BLaER1 (cell line): ENCODE results near the gene AHCYL1.

Experiments used
- H3K27ac ChIP-seq: shearing (Covaris generic); formaldehyde crosslinking; 2 replicates; pipeline ENCODE4 v1.8.1; 2022
- H3K27me3 ChIP-seq: shearing (Covaris generic); formaldehyde crosslinking; 2 replicates; pipeline ENCODE4 v1.8.1; 2022
- H3K36me3 ChIP-seq: shearing (Covaris generic); formaldehyde crosslinking; 2 replicates; pipeline ENCODE4 v1.8.1; 2022
- H3K4me1 ChIP-seq: shearing (Covaris generic); formaldehyde crosslinking; 2 replicates; pipeline ENCODE4 v1.8.1; 2022
- H3K4me2 ChIP-seq: shearing (Covaris generic); formaldehyde crosslinking; 2 replicates; pipeline ENCODE4 v1.8.1; 2022
- H3K4me3 ChIP-seq: shearing (Covaris generic); formaldehyde crosslinking; 2 replicates; pipeline ENCODE4 v1.8.1; 2022
- H3K9ac ChIP-seq: shearing (Covaris generic); formaldehyde crosslinking; 2 replicates; pipeline ENCODE4 v1.8.1; 2022
- H3K9me3 ChIP-seq: shearing (Covaris generic); formaldehyde crosslinking; 2 replicates; pipeline ENCODE4 v1.8.1; 2022
- H4K20me1 ChIP-seq: shearing (Covaris generic); formaldehyde crosslinking; 2 replicates; pipeline ENCODE4 v1.8.1; 2022
- Cebpa-rat ChIP-seq: shearing (Covaris generic); IDR thresholded peaks from 2 replicates; pipeline ENCODE4 v1.8.1; 2022

Gene AHCYL1

DNA sequence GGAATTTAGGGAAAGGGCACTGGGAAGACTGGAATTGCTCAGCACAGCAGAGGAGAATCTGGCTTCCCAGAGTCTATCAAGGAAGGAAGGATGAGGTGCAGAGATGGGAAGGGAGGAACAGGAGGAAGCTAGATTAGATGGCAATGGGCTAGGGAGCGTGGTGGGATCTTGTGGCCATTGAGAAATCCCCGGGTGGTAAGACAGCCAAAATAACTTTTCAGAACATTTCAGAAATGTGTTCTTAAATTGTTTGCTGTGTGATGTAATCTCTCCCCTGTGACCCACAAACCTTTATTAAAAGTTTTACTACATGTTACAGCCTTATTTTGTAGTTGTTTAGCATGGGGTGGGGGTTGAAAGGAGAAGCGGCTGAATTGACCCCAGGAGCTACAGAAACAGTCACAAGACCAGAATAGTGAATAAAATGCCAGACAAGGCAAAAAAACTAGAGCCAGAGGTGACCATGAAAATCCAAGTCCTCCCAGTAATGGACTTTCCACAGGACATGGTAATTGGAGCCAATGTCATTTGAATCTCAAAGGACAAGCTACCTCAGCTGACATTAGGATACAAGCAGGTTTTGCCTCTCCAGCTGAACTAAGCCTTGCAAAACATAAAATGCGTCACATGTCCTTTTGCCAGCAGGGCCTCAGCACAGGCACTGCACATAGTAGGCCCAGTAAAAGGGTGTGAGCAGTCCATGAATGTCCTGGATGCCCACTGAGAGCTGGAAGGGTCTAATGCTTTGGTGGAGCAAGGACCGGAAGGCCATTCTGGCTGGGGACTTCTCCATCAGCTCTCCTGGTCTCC lies 980 bp upstream of the AHCYL1 start:
- peaks cover 36% of the 10 kb centered on the region for H4K20me1 ChIP-seq
- peak overlapping the region; percentile 63 for H3K9ac ChIP-seq
- H3K4me1 ChIP-seq, result peaks cover 42% of the 10 kb centered on the region
- H3K4me2 ChIP-seq, result peak overlapping the region; percentile 76
- no peak for TF ChIP-seq Cebpa-rat
- H3K4me3 ChIP-seq, result peak overlapping the region; percentile 96; the same call in 1 of the 2 replicates
- peak overlapping the region; percentile 70 for H3K27ac ChIP-seq
- peaks cover 8% of the 10 kb centered on the region for H3K36me3 ChIP-seq
- H3K9me3 ChIP-seq, result 0 out of 2 replicates have a peak, but pooled peaks cover 3% of the 10 kb centered on the region
- H3K27me3 ChIP-seq, result no peaks in the 10 kb centered on the region

DNA sequence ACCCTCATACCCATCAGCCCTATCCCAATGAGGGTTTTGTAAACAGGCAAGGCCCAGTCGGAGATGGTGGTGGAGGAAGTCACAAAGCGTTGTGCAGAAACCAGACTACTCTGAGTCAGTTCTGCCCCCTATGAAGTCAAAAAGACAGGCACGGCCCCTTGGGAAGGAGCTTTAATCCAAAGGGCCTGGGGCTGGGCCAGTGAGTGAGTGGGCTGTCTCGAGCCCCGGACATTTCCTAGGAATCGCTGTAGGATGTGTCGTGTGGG lies 442 bp upstream of the AHCYL1 start:
- Histone ChIP-seq H3K4me2 (peak overlapping the region; percentile 76), H3K27me3 (no peaks in the 10 kb centered on the region), H3K9ac (peak overlapping the region; percentile 63), H3K9me3 (0 out of 2 replicates have a peak, but pooled peaks cover 5% of the 10 kb centered on the region), H3K36me3 (peaks cover 13% of the 10 kb centered on the region), H3K27ac (peak overlapping the region; percentile 70), H3K4me1 (peaks cover 42% of the 10 kb centered on the region), H4K20me1 (peaks cover 40% of the 10 kb centered on the region), H3K4me3 (peak overlapping the region; percentile 96)
- no peak for TF ChIP-seq Cebpa-rat

DNA sequence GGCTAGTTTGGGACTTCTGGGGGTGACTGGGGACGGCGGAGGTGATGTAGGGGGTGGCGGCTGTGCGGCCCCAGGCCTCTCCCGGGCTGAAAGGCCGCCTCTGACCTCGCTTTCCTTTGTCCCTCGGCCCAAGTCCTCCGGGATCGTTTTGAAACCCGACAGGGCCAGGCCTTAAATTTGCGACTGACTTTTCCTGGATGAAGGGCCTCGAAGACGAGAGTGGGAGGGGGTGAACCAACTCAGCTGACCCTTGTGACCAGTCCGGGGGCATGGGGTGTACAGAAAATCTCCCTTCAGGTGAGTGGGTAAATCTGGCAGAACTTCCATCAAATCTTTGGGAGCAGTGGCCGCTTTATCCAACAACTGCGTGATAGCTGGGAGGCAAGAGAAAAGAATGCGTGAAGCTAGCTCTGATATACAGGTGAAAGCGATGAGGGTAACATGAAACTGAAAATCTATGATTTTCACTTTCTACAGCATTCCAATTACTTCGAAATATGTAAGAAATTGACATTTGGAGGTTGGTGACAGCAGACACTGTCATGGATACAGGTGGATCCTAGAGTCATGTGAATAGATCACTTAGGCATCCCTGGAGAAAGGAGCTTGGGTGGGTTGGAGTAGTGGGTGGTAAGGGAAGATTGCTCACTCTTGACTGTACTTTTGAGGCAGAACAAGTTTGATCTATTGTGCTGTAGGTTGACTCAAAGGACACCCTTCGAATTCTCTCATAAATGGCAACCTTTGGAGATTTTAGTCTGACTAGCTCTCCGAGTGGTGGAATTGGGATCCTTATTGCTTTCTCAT lies 885 bp downstream of the AHCYL1 start:
- TF ChIP-seq Cebpa-rat, result no peak
- Histone ChIP-seq H3K4me3 (peak overlapping the region; percentile 96), H3K4me1 (peaks cover 51% of the 10 kb centered on the region), H3K27me3 (no peaks in the 10 kb centered on the region), H3K27ac (peak overlapping the region; percentile 97), H3K9ac (peak overlapping the region; percentile 99), H3K4me2 (peak overlapping the region; percentile 97), H3K9me3 (0 out of 2 replicates have a peak, but pooled peaks cover 5% of the 10 kb centered on the region), H4K20me1 (peaks cover 46% of the 10 kb centered on the region), H3K36me3 (peaks cover 24% of the 10 kb centered on the region)

DNA sequence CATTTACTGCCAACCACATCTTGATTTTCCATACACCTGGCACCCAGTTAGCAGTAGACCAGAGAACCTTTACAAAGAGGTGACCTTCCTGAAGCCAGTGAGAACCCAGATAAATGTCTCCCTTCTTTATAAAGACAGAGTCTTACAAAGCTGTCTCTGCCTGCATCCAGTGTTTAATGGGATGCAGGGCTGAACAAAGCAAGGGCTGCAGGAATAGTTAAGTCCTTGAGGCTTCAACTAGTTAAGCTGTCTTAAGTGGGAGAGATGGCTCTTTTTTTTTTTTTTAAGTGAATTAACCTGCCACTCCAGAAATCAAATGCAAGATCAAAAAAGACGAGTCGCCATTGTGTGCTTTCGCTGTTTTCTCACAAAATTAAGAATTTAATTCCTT lies 1.5 kb downstream of the AHCYL1 start:
- peak overlapping the region; percentile 96 for H3K4me3 ChIP-seq

DNA sequence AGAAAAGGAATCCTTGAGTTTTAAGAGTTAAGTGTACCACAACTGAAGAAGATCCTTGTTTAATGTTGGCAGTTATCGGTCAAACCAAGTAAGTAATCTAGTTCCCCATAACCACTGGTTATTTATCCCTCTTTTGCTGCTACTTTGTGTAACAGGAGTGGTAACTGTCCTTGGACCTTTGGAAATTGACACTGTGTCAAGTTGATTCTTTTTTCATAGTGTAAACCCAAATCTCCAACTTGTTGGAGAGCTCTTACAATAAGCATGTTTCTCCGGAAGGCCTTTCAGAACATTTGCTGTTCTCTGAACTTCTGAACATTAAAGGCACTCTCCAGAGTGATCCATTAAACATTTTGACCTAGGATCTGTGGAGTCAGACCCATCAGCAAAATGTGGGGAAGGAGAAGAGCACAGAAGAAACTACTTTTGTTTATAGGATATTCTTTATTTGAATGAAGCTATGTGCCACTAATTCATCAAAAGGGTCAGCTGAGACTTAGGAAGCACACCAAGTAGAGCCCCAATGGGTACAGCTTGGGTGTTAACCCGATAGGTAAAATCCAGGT lies 3.9 kb downstream of the AHCYL1 start:
- no peak overlapping the region for H3K4me2 ChIP-seq
- H4K20me1 ChIP-seq, result peaks cover 75% of the 10 kb centered on the region

More for the DNA sequence above, 1.5 kb downstream of the AHCYL1 start:
- H3K4me1 ChIP-seq, result peaks cover 57% of the 10 kb centered on the region
- TF ChIP-seq Cebpa-rat, result no peak
- H3K9me3 ChIP-seq, result 0 out of 2 replicates have a peak, but pooled peaks cover 5% of the 10 kb centered on the region
- H4K20me1 ChIP-seq, result peaks cover 52% of the 10 kb centered on the region
- H3K36me3 ChIP-seq, result peaks cover 25% of the 10 kb centered on the region
- peak overlapping the region; percentile 99 for H3K9ac ChIP-seq
- no peaks in the 10 kb centered on the region for H3K27me3 ChIP-seq
- peak overlapping the region; percentile 97 for H3K4me2 ChIP-seq
- H3K27ac ChIP-seq, result no peak overlapping the region

DNA sequence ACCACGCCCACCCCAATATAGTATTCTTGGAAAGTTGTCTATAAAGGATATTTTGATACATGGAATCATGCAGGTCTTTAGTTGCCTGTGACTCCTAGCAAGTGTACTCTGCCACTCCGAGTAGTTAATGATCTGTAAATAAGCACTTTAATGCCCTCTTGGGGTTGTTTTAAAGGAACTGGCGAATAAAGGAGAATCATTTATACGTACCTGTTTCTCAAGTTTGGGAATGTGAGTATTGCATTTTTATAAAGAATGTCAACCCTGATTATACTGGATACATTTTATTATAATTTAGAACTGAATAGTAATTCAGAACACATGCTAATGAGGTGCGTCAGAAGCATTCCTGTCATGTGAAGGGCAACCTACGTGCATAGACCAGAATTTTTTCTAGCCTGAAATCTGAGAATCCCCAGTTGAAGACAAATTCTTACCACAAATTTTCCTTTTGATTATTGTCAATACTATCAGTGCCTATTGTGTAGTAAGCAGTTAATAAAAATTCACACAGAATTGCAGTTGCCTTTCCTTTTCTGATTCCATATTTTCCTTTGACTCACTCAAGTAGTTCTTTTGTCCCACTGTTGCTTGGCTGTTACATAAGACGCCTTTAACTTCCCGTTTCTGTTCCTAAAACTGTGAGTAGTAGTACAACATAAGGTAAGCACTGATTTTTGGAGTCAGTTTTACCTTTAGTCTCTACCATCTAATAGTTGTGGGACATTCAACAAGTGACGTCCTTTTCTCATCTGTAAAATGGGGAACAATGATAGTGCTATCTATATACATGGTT lies 5.1 kb downstream of the AHCYL1 start:
- Histone ChIP-seq H3K36me3 (peaks cover 53% of the 10 kb centered on the region), H3K9ac (no peak overlapping the region), H3K4me2 (peak overlapping the region; percentile 28; the same call in 1 of the 2 replicates), H3K27ac (no peak overlapping the region), H3K9me3 (0 out of 2 replicates have a peak, but pooled peaks cover 5% of the 10 kb centered on the region), H3K4me3 (no peak overlapping the region), H3K27me3 (no peaks in the 10 kb centered on the region), H3K4me1 (peaks cover 55% of the 10 kb centered on the region), H4K20me1 (peaks cover 88% of the 10 kb centered on the region)
- TF ChIP-seq Cebpa-rat, result no peak

More for the DNA sequence above, 3.9 kb downstream of the AHCYL1 start:
- Histone ChIP-seq H3K4me1 (peaks cover 64% of the 10 kb centered on the region), H3K27me3 (no peaks in the 10 kb centered on the region), H3K4me3 (no peak overlapping the region), H3K9me3 (0 out of 2 replicates have a peak, but pooled peaks cover 5% of the 10 kb centered on the region), H3K27ac (no peak overlapping the region), H3K36me3 (peaks cover 40% of the 10 kb centered on the region), H3K9ac (no peak overlapping the region)
- no peak for TF ChIP-seq Cebpa-rat

DNA sequence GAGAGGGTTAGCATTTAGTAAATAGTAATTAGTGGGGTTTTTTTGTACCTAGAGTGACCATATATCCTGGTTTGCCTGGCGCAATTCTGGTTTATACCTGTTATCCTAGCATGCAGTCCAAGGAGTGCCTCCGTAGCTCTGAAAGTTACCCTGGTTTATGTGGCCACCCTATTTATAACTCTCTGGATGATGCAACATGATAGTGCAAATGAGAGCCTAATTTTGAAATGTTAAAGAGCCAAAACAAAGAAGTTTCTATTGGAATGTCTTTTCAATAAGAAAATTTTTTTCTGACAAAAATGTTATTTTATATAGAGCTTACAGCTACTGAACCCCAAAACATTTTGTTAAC lies 5.7 kb downstream of the AHCYL1 start:
- H3K4me3 ChIP-seq, result no peak overlapping the region
- peak overlapping the region; percentile 28; the same call in 1 of the 2 replicates for H3K4me2 ChIP-seq
- H3K9ac ChIP-seq, result no peak overlapping the region
- H3K36me3 ChIP-seq, result peaks cover 59% of the 10 kb centered on the region
- H3K4me1 ChIP-seq, result peaks cover 55% of the 10 kb centered on the region
- H3K27me3 ChIP-seq, result no peaks in the 10 kb centered on the region
- no peak overlapping the region for H3K27ac ChIP-seq
- H3K9me3 ChIP-seq, result 0 out of 2 replicates have a peak, but pooled peaks cover 5% of the 10 kb centered on the region
- H4K20me1 ChIP-seq, result peaks cover 91% of the 10 kb centered on the region
- TF ChIP-seq Cebpa-rat, result no peak

DNA sequence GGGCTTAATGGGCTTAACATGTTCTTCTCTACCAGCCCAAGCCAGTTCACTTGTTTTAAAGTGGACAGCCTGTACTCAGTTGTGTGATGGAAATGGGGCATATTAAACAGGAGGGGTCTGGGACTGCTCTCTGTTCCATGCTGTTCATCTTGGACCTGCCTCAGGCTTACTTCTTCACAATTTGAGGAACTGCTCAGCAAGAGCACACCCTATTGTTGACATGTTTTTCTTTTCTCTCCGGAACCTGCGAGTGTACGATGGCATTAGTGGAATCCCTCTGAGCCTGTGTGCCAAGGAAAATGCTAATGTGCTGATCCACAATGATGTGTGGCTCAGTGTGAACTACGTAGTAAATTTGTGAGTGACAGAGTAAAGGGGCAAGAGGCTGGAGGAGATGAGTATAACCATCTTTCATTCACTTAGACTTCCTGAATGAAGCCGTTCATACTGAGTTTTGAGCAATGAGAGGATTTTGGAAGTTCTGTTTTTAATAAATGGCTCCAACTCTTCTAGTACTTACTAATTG lies 6.9 kb downstream of the AHCYL1 start:
- H3K4me2 ChIP-seq, result peak overlapping the region; percentile 27; the same call in 1 of the 2 replicates
- TF ChIP-seq Cebpa-rat, result no peak
- no peak overlapping the region for H3K27ac ChIP-seq
- 0 out of 2 replicates have a peak, but pooled peaks cover 5% of the 10 kb centered on the region for H3K9me3 ChIP-seq
- peaks cover 45% of the 10 kb centered on the region for H3K4me1 ChIP-seq
- no peaks in the 10 kb centered on the region for H3K27me3 ChIP-seq
- H3K9ac ChIP-seq, result no peak overlapping the region
- H3K36me3 ChIP-seq, result peaks cover 71% of the 10 kb centered on the region
- H4K20me1 ChIP-seq, result peaks cover 91% of the 10 kb centered on the region
- H3K4me3 ChIP-seq, result no peak overlapping the region

DNA sequence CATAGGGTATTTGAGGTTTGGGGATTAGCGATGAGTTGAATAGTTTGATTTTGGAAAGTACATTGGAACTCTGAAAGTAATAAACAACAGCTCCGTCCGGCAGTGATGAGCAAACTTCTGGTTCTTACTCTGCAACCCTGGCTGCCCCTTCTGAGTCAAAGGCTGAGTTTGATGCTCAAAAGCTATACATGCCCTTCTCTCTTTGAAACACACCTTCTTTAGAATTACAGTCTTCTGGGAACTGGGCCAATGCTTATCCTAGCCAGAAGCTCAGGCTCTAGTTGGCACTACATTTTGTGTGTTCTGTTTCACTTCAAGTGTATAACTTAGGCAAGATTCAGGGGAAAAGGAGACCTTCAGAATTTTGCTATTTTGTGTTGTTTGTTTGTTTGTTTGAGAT lies 9.3 kb downstream of the AHCYL1 start:
- H3K27ac ChIP-seq, result no peak overlapping the region
- H3K9me3 ChIP-seq, result no peaks in the 10 kb centered on the region
- no peak overlapping the region for H3K4me2 ChIP-seq
- H3K27me3 ChIP-seq, result no peaks in the 10 kb centered on the region
- H3K4me1 ChIP-seq, result peaks cover 40% of the 10 kb centered on the region
- peaks cover 64% of the 10 kb centered on the region for H3K36me3 ChIP-seq
- no peak overlapping the region for H3K4me3 ChIP-seq
- H4K20me1 ChIP-seq, result peaks cover 91% of the 10 kb centered on the region
- no peak for TF ChIP-seq Cebpa-rat
- H3K9ac ChIP-seq, result no peak overlapping the region
